HEK293T (cell line): ENCODE data around the gene RASSF10.

ENCODE experiments used
- CTCF ChIA-PET: fragments of 350-600 bp; formaldehyde crosslinking; extraction: SDS; loops from one replicate; lab custom pipeline; 2021; ENCODE audit warnings: antibody characterized with exemption, inconsistent platforms; lab: Yijun Ruan, JAX
- POLR2A ChIA-PET: fragments of 350-600 bp; formaldehyde crosslinking; extraction: SDS; loops from one replicate; lab custom pipeline; 2020; ENCODE audit warnings: antibody characterized with exemption, inconsistent platforms; lab: Yijun Ruan, JAX
- DNase-seq: peaks from one replicate; pipeline ENCODE4 v3.0.0; 2012; ENCODE audit warnings: mixed read lengths; ENCODE audit errors: extremely low spot score
- ARNT ChIP-seq: fragments of 450-650 bp; IDR thresholded peaks from 2 replicates; pipeline ENCODE4 v1.6.1; 2017; ENCODE audit warnings: mild to moderate bottlenecking
- BHLHE40 ChIP-seq: fragments of 450-650 bp; IDR thresholded peaks from 2 replicates; pipeline ENCODE4 v1.6.1; 2016; ENCODE audit warnings: mild to moderate bottlenecking, moderate library complexity, borderline replicate concordance
- CTBP1 ChIP-seq: fragments of 450-650 bp; IDR thresholded peaks from 2 replicates; pipeline ENCODE4 v1.6.1; 2016; ENCODE audit warnings: borderline replicate concordance
- ELF4 ChIP-seq: fragments of 450-650 bp; IDR thresholded peaks from 2 replicates; pipeline ENCODE4 v1.6.1; 2017; ENCODE audit warnings: antibody characterized with exemption
- FOXA1 ChIP-seq: fragments of 450-650 bp; IDR thresholded peaks from 2 replicates; pipeline ENCODE4 v1.6.1; 2016; ENCODE audit warnings: mild to moderate bottlenecking
- FOXK2 ChIP-seq: fragments of 450-650 bp; IDR thresholded peaks from 2 replicates; pipeline ENCODE4 v1.6.1; 2016; ENCODE audit warnings: mild to moderate bottlenecking
- FOXM1 ChIP-seq: fragments of 450-650 bp; IDR thresholded peaks from 2 replicates; pipeline ENCODE4 v1.6.1; 2017; ENCODE audit warnings: mild to moderate bottlenecking, borderline replicate concordance
- HDGF ChIP-seq: fragments of 450-650 bp; IDR thresholded peaks from 2 replicates; pipeline ENCODE4 v1.6.1; 2017; ENCODE audit warnings: antibody characterized with exemption, borderline replicate concordance
- L3MBTL2 ChIP-seq: fragments of 450-650 bp; conservative IDR thresholded peaks from 2 replicates; pipeline ENCODE4 v1.6.1; 2016; ENCODE audit warnings: mild to moderate bottlenecking
- LEF1 ChIP-seq: fragments of 450-650 bp; IDR thresholded peaks from 2 replicates; pipeline ENCODE4 v1.6.1; 2017; ENCODE audit warnings: mild to moderate bottlenecking, borderline replicate concordance
- NFRKB ChIP-seq: fragments of 450-650 bp; IDR thresholded peaks from 2 replicates; pipeline ENCODE4 v1.6.1; 2016; ENCODE audit warnings: mild to moderate bottlenecking, moderate library complexity
- PKNOX1 ChIP-seq: fragments of 450-650 bp; IDR thresholded peaks from 2 replicates; pipeline ENCODE4 v1.6.1; 2016
- SP1 ChIP-seq: fragments of 450-650 bp; IDR thresholded peaks from 2 replicates; pipeline ENCODE4 v1.6.1; 2017
- SUZ12 ChIP-seq: fragments of 450-650 bp; IDR thresholded peaks from 2 replicates; pipeline ENCODE4 v1.6.1; 2016; ENCODE audit warnings: mild to moderate bottlenecking
- TARDBP ChIP-seq: fragments of 450-650 bp; IDR thresholded peaks from 2 replicates; pipeline ENCODE4 v1.6.1; 2016
- ZNF384 ChIP-seq: fragments of 450-650 bp; IDR thresholded peaks from 2 replicates; pipeline ENCODE4 v1.6.1; 2016

Gene RASSF10

DNA sequence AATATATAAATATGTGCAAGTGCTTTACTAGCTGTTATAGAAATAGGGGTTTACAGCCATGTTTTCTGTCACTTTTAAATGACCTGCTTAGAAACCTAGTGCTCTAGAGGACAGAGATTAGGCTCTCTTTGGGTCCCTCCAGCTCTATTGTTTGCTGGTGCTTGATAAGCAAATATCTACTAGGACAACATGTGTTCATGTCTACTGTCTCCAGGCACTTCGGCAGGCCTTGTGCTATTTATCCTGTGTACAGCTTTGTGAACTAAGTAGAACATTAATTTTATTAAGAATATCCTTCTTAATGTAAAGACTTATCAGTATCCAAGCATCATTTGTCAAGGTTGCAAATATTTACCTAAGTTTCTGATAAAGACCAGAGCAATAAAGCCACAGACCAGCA is 11.9 kb upstream of the RASSF10 start:
- POLR2A ChIA-PET, result no interaction called here
- no peak for DNase-seq
- CTCF ChIA-PET, result no interaction called here
- TF ChIP-seq ELF4 (no peak), LEF1 (no peak), FOXM1 (no peak), ZNF384 (no peak), NFRKB (no peak), PKNOX1 (no peak), TARDBP (no peak), ARNT (no peak), SP1 (no peak), BHLHE40 (no peak), SUZ12 (no peak)

GRCh38 chr11:12998336-12998735 is 10.8 kb upstream of the RASSF10 start:
- ChIA-PET CTCF (no interaction called here), POLR2A (no interaction called here)
- TF ChIP-seq PKNOX1 (no peak), FOXM1 (no peak), TARDBP (no peak), FOXK2 (no peak), BHLHE40 (no peak), ZNF384 (no peak), ARNT (no peak), L3MBTL2 (no peak), HDGF (no peak), FOXA1 (no peak), NFRKB (no peak), ELF4 (no peak)
- DNase-seq, result no peak

GRCh38 chr11:12999597-12999996 is 9.5 kb upstream of the RASSF10 start:
- no peak for TF ChIP-seq FOXK2
- TF ChIP-seq ELF4, result no peak
- TF ChIP-seq HDGF, result no peak
- TF ChIP-seq TARDBP, result no peak
- TF ChIP-seq FOXA1, result no peak
- no peak for TF ChIP-seq CTBP1
- no peak for TF ChIP-seq NFRKB
- no peak for TF ChIP-seq LEF1
- TF ChIP-seq BHLHE40, result no peak
- no peak for TF ChIP-seq L3MBTL2
- TF ChIP-seq PKNOX1, result no peak
- no peak for TF ChIP-seq FOXM1
- no peak for TF ChIP-seq ZNF384
- TF ChIP-seq ARNT, result no peak
- no peak for TF ChIP-seq SUZ12
- no peak for DNase-seq
- CTCF ChIA-PET, result no interaction called here
- POLR2A ChIA-PET, result interaction anchor here (0.6 kb wide), 1 partner anchor 520 kb away, joined by 3 read pairs; no protein-coding TSS in a partner anchor

DNA sequence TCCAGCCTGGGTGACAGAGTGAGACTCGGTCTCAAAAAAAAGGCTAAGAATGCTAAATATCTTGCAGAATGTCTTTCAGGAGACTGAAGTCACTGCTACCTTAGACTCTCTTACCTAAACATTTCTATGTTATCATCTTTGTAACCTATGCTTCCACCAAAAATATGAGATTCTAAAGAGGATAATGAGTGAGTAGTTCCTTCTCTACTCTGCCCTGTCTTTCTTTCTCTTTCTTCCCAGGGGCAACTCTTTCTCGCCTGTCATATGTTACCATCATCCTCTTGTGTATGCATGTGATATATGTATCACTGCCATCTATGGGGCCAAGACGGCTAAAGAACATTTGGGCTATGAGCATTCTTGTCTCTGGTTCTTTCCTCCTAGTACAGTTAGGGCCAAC is 9.0 kb upstream of the RASSF10 start:
- no peak for TF ChIP-seq NFRKB
- TF ChIP-seq FOXK2, result no peak
- no peak for TF ChIP-seq BHLHE40
- no peak for TF ChIP-seq CTBP1
- no peak for TF ChIP-seq PKNOX1
- no peak for TF ChIP-seq L3MBTL2
- TF ChIP-seq FOXM1, result no peak
- no peak for TF ChIP-seq FOXA1
- TF ChIP-seq HDGF, result no peak
- no peak for TF ChIP-seq ELF4
- no peak for TF ChIP-seq ZNF384
- no peak for TF ChIP-seq ARNT
- TF ChIP-seq SUZ12, result no peak
- no peak for TF ChIP-seq SP1
- TF ChIP-seq LEF1, result no peak
- POLR2A ChIA-PET, result interaction anchor here (0.6 kb wide), 1 partner anchor 520 kb away, joined by 3 read pairs; no protein-coding TSS in a partner anchor
- DNase-seq, result no peak
- CTCF ChIA-PET, result no interaction called here

GRCh38 chr11:13000721-13001120 is 8.4 kb upstream of the RASSF10 start:
- no peak for DNase-seq
- no peak for TF ChIP-seq BHLHE40
- no peak for TF ChIP-seq CTBP1
- no peak for TF ChIP-seq FOXM1
- no peak for TF ChIP-seq PKNOX1
- TF ChIP-seq LEF1, result no peak
- no peak for TF ChIP-seq TARDBP
- ChIA-PET POLR2A (no interaction called here), CTCF (no interaction called here)
